Subcutaneous abdominal adipose tissue (tissue), 5 donors: ENCODE measurements around the gene DGKB.

Experiments
- H3K27ac ChIP-seq: one replicate; pipeline ENCODE4 v1.7.0; 2013; ENCODE audit warnings: low read depth, mild to moderate bottlenecking, inconsistent platforms, low read length, moderate library complexity
- H3K27me3 ChIP-seq, 5 donors: one replicate each; pipeline ENCODE4 v1.7.0; 2013; ENCODE audit warnings: low read length in 5 of 5, inconsistent platforms in 1 of 5; ENCODE audit not compliant: control insufficient read depth in 5 of 5, insufficient read depth in 4 of 5
- H3K36me3 ChIP-seq, 5 donors: one replicate each; pipeline ENCODE4 v1.7.0; 2013; ENCODE audit warnings: low read length in 5 of 5; ENCODE audit not compliant: control insufficient read depth in 5 of 5, insufficient read depth in 5 of 5
- H3K4me1 ChIP-seq, 5 donors: one replicate each; pipeline ENCODE4 v1.7.0; 2013; ENCODE audit warnings: low read length in 5 of 5, mild to moderate bottlenecking in 3 of 5, moderate library complexity in 1 of 5; ENCODE audit not compliant: control insufficient read depth in 5 of 5, insufficient read depth in 5 of 5
- H3K4me3 ChIP-seq, 5 donors: one replicate each; pipeline ENCODE4 v1.7.0; 2013; ENCODE audit warnings: low read length in 5 of 5, low read depth in 1 of 5
- H3K9ac ChIP-seq, 5 donors: one replicate each; pipeline ENCODE4 v1.7.0; 2013; ENCODE audit warnings: low read length in 5 of 5, mild to moderate bottlenecking in 4 of 5, moderate library complexity in 3 of 5
- H3K9me3 ChIP-seq, 5 donors: one replicate each; pipeline ENCODE4 v1.7.0; 2013; ENCODE audit warnings: low read length in 5 of 5; ENCODE audit not compliant: control insufficient read depth in 5 of 5
- donor health status: healthy.
- donor health status: healthy.
- donor health status: healthy.
- donor health status: healthy.
- donor health status: healthy.

Gene DGKB

DNA sequence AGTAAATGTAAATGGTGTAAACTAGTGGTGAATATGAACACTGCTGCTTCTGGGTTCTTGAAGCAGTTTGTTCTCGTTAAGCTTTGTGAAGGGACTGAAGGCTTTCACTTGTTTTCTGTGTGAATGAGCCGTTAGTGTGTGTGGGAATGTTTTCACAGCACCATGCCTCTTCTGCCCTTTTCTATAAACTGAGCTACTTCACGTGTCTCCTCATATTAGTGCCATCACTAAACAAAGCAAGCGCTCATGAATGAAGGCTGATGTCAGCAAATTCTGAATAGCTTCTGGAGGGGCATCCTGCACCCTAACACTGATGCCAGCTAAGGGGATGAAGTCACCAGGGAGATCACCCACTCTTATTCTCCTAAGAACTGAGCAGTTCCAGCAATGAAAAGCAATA, 707.5 kb downstream of the DGKB start:
- no peak overlapping the region for H3K27ac ChIP-seq
- no peaks in the 10 kb centered on the region for H3K36me3 ChIP-seq
- H3K9me3 ChIP-seq = peaks cover 0 to 5% (median 0%) of the 10 kb centered on the region in 5 donors
- no peak overlapping the region for H3K9ac ChIP-seq
- no peaks in the 10 kb centered on the region for H3K27me3 ChIP-seq
- H3K4me1 ChIP-seq = peaks cover 0 to 11% (median 3%) of the 10 kb centered on the region in 5 donors
- no peak overlapping the region for H3K4me3 ChIP-seq

DNA sequence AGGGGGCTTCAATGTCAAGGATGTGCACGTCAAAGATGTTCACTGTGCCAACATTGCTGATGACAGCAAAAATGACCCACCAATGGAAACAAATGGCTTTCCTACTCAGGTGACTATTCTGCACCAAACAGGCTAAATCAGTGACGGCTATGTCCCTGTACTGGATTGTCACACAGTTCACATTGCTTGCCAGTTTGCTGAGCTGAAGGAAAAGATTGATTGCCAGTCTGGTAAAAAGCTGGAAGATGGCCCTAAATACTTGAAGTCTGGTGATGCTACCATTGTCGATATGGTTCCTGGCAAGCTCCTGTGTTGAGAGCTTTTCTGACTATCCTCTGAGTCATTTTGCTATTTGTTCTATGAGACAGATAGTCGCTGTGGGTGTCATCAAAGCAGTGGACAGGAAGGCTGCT, 710.9 kb downstream of the DGKB start:
- no peak overlapping the region for H3K4me3 ChIP-seq
- H3K9ac ChIP-seq = no peak overlapping the region
- H3K27me3 ChIP-seq = no peaks in the 10 kb centered on the region
- no peaks in the 10 kb centered on the region for H3K36me3 ChIP-seq
- H3K27ac ChIP-seq = no peak overlapping the region
- no peaks in the 10 kb centered on the region for H3K9me3 ChIP-seq
- peaks cover 0 to under 1% (median 0%) of the 10 kb centered on the region in 5 donors for H3K4me1 ChIP-seq

DNA sequence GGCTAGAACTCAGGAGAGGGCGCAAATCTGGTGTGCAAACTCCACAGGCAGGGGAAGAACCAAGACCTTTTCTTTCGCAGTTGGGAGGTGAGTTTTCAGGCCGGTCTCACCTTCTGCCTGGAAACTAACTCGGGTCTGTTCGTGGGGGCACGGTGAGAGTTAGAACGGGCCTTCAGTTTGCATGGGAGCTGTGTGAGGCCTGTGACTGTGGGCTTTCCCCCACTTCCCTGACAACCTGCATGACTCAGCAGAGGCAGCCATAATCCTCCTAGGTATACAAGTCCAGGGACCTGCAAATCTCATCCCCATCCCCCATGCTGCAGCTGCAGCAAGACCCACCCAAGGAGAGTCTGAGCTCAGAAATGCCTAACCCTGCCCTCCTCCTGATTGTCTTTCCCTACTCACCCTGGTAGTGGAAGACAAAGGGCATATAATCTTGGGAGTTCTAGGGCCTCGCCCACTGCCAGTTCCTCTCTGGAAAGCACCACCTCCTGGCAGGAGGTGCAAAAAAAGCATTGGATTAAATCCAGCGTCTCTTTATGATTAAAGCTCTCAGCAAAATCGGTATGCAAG, 718.2 kb downstream of the DGKB start:
- Histone ChIP-seq H3K4me3 (no peak overlapping the region), H3K4me1 (no peaks in the 10 kb centered on the region), H3K9ac (no peak overlapping the region), H3K27ac (no peak overlapping the region), H3K9me3 (no peaks in the 10 kb centered on the region), H3K36me3 (no peaks in the 10 kb centered on the region), H3K27me3 (no peaks in the 10 kb centered on the region)

DNA sequence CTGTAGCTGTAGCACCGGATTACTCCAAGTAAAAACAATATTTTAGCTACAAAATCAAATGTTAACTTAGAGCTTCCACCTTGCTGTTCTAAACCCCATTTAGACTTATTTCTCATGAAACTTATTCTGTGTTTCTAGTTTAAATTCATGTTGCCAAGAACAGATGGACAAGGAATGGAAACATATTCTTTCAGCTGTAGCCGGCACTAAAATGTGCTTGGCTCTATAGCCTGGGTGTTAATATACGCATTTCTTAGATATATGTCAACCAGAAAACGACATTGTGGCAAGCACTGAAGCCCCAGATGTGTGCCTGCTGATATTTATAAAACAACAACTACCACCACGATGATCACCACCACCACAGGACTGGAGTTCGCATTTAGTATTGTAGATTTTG, 722.8 kb downstream of the DGKB start:
- Histone ChIP-seq H3K4me1 (no peaks in the 10 kb centered on the region), H3K27me3 (no peaks in the 10 kb centered on the region), H3K36me3 (no peaks in the 10 kb centered on the region), H3K9ac (no peak overlapping the region), H3K4me3 (no peak overlapping the region), H3K27ac (no peak overlapping the region), H3K9me3 (no peaks in the 10 kb centered on the region)

DNA sequence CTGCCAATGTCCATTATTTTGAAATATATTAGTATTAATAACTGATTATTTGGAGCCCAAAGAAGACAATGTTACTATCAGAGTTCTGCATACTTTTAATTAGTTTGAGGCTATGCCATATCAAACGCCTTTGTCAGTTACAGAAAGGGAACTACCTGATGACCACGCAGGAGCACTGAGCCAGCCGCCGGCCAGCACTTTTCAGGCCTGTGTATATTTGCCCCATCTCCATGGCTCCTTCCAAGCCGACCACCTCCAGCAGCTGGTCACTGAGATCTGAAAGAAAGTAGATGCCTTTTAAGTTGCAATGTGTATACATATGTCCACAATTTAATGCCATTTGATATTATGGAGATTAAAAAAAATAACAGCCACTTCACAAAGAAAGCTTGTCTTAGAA, 724.7 kb downstream of the DGKB start:
- no peaks in the 10 kb centered on the region for H3K36me3 ChIP-seq
- H3K27me3 ChIP-seq = no peaks in the 10 kb centered on the region
- H3K9me3 ChIP-seq = no peaks in the 10 kb centered on the region
- H3K4me1 ChIP-seq = no peaks in the 10 kb centered on the region
- no peak overlapping the region for H3K4me3 ChIP-seq
- H3K27ac ChIP-seq = no peak overlapping the region
- no peak overlapping the region for H3K9ac ChIP-seq

DNA sequence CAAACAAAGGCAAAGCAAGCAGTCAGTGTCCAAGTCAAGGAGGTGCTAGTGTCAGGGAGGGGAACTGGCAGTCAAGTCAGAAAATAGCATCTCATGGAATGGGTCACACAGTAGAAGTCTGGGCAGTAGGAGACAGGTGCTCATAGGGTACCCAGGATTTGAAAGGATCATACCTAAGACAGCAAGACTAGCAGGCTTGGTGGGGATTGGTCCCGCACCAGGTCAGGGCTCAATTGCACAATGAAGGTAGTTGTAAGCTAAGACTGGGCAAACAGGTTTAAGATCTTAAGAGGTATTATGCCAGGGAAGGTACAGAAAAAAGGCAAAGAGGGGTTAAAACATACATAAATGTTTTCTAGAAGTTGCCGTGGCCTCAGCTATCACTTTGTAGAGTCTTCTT, 731.7 kb downstream of the DGKB start:
- no peaks in the 10 kb centered on the region for H3K36me3 ChIP-seq
- no peaks in the 10 kb centered on the region for H3K27me3 ChIP-seq
- H3K27ac ChIP-seq = no peak overlapping the region
- H3K4me3 ChIP-seq = no peak overlapping the region
- H3K4me1 ChIP-seq = no peaks in the 10 kb centered on the region
- peaks cover 0 to 6% (median 3%) of the 10 kb centered on the region in 5 donors for H3K9me3 ChIP-seq
- H3K9ac ChIP-seq = no peak overlapping the region

DNA sequence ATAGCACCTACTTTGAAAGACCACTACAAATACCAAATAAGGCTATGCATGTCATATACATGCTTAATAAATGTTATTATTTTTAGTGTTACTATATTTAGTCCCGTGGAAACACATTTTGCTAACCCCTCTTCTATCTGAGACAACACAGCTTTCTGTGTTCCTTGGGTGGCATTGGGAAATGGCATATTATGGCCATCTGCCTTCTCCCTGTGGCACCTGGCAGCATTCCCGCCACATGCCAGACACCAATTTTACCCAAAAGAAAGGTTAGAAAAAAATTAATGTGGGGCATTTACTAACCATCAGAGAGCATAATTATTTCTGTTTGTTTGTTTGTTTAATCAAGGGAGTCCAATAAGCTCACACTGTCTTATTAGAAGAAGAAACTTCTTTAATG, 744.4 kb downstream of the DGKB start:
- H3K4me3 ChIP-seq = no peak overlapping the region
- no peaks in the 10 kb centered on the region for H3K4me1 ChIP-seq
- H3K36me3 ChIP-seq = no peaks in the 10 kb centered on the region
- H3K9me3 ChIP-seq = peaks cover 0 to 2% (median 0%) of the 10 kb centered on the region in 5 donors
- H3K9ac ChIP-seq = no peak overlapping the region
- H3K27ac ChIP-seq = no peak overlapping the region
- H3K27me3 ChIP-seq = no peaks in the 10 kb centered on the region

DNA sequence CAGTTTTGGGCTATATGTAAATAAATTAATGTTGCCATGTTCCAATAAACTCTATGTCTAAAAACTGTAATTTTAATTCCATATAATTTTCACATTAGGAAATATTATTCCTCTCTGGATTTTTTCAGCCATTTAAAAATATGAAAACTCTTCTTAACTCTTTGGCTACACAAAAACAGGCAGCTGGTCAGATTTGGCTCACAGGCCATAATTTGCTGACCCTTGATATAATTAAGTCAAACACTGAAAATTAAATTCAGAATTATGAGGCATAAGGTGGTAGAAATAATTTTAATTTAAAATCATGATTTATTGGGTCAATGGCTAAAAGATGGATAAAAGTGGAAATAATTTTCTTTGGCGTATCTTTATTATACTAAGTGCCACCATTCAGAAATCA, 746.1 kb downstream of the DGKB start:
- H3K9ac ChIP-seq = no peak overlapping the region
- peaks cover 0 to 2% (median 0%) of the 10 kb centered on the region in 5 donors for H3K9me3 ChIP-seq
- no peak overlapping the region for H3K27ac ChIP-seq
- no peaks in the 10 kb centered on the region for H3K36me3 ChIP-seq
- H3K4me3 ChIP-seq = no peak overlapping the region
- H3K4me1 ChIP-seq = no peaks in the 10 kb centered on the region
- no peaks in the 10 kb centered on the region for H3K27me3 ChIP-seq

DNA sequence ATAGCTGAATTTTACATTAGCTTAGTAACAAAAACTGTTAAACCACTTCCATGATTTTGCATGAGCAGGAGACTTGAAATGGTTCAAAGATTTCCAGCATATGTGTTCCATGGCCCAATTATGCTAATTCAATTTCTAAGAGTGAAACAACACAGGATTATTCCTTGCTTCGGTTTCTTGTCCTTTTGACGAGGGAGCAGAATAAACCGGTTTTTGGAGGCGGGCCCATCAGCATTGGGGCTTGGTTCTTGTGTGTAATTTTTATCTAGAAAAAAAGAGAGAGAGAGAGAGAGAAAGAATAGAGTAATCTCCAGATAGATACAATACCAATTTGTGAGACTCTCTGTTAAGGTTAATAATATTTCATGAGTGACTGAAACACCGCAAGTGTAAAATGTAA, 753.6 kb downstream of the DGKB start:
- no peak overlapping the region for H3K4me3 ChIP-seq
- no peaks in the 10 kb centered on the region for H3K9me3 ChIP-seq
- H3K27me3 ChIP-seq = no peaks in the 10 kb centered on the region
- H3K36me3 ChIP-seq = no peaks in the 10 kb centered on the region
- H3K27ac ChIP-seq = no peak overlapping the region
- H3K4me1 ChIP-seq = no peaks in the 10 kb centered on the region
- H3K9ac ChIP-seq = no peak overlapping the region

DNA sequence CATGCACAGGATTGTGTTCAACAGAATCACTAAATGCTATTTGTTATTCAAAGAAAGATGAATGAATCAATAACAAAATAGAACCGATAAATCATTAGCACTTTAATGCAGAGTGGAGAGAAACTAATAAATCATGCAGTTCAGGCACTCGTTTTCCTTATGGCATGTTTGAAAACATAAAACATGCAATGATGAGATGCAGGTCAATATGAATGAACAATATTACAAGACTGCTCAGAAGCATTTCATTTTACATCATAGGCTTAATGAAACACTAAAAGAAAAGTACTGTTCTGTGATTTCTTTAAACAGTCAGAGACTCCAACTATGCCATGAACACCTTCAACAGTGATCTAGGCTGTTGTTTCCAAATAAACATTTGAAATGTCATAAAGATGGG, 755.0 kb downstream of the DGKB start:
- no peak overlapping the region for H3K9ac ChIP-seq
- H3K36me3 ChIP-seq = no peaks in the 10 kb centered on the region
- H3K27me3 ChIP-seq = no peaks in the 10 kb centered on the region
- H3K4me3 ChIP-seq = no peak overlapping the region
- no peaks in the 10 kb centered on the region for H3K4me1 ChIP-seq
- H3K9me3 ChIP-seq = no peaks in the 10 kb centered on the region
- no peak overlapping the region for H3K27ac ChIP-seq

DNA sequence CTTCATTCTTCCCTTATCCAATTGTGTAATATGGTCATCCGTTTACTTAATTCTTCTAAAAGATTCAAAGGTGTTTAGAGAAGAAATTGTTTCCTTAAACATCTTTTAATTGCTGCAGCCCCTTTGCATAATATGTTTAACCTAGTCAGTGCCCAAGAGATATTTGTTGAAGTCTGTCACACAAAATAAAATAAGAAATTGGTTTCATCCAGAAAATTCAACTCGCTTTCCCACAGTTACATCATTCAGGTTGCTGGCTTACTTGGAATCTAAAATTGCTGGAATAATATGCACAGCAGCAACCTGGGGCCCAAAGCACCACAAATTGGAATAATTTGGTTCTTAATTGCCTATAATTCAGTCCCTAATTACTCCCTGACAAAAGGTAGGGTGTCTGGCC, 758.0 kb downstream of the DGKB start:
- H3K4me3 ChIP-seq = no peak overlapping the region

More for the DNA sequence above, 758.0 kb downstream of the DGKB start:
- no peaks in the 10 kb centered on the region for H3K36me3 ChIP-seq
- H3K27me3 ChIP-seq = no peaks in the 10 kb centered on the region
- no peaks in the 10 kb centered on the region for H3K9me3 ChIP-seq
- H3K27ac ChIP-seq = no peak overlapping the region
- no peak overlapping the region for H3K9ac ChIP-seq
- H3K4me1 ChIP-seq = no peaks in the 10 kb centered on the region
